Duodenal mucosa (tissue), 2 donors: ENCODE results near the gene VEPH1.

Experiments used
- H3K27ac ChIP-seq: one replicate; pipeline ENCODE4 v1.7.0; 2013; ENCODE audit warnings: low read depth, low read length
- H3K27me3 ChIP-seq, 2 donors: one replicate each; pipeline ENCODE4 v1.7.0; 2013; ENCODE audit warnings: low read length in 2 of 2, control low read depth in 1 of 2; ENCODE audit not compliant: insufficient read depth in 2 of 2, control insufficient read depth in 1 of 2
- H3K36me3 ChIP-seq, 2 donors: one replicate each; pipeline ENCODE4 v1.7.0; 2013; ENCODE audit warnings: low read length in 2 of 2, control low read depth in 1 of 2; ENCODE audit not compliant: insufficient read depth in 2 of 2, control insufficient read depth in 1 of 2
- H3K4me1 ChIP-seq, 2 donors: one replicate each; pipeline ENCODE4 v1.7.0; 2013; ENCODE audit warnings: low read length in 2 of 2, control low read depth in 1 of 2; ENCODE audit not compliant: insufficient read depth in 2 of 2, control insufficient read depth in 1 of 2
- H3K4me3 ChIP-seq, 2 donors: one replicate each; pipeline ENCODE4 v1.7.0; 2013; ENCODE audit warnings: low read length in 2 of 2, low read depth in 1 of 2
- H3K9ac ChIP-seq, 2 donors: one replicate each; pipeline ENCODE4 v1.7.0; 2013; ENCODE audit warnings: low read length in 2 of 2, low read depth in 1 of 2
- H3K9me3 ChIP-seq, 2 donors: one replicate each; pipeline ENCODE4 v1.7.0; 2013; ENCODE audit warnings: low read length in 2 of 2, control low read depth in 1 of 2; ENCODE audit not compliant: control insufficient read depth in 1 of 2

Gene VEPH1

DNA sequence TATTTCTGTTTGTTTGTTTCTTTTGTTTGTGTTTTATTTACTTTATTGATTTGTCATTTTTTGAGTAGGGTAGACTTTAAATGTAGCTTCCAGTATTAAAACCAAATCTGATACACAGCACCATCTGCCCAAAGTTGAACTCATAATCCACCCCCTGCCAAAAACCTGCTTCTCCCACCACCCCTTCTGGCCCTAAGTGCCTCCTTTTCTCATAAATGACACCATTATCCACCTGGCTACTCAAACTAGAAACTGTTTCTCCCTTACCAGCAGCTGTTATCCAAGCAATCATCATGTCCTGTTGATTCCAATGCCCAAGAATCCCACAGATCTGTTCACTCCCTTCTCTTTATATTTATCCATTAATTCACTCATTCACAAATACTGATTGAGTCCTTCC lies 88.4 kb downstream of the VEPH1 start:
- Histone ChIP-seq H3K27ac (no peak overlapping the region), H3K27me3 (no peaks in the 10 kb centered on the region), H3K9ac (no peak overlapping the region), H3K4me1 (no peaks in the 10 kb centered on the region), H3K36me3 (no peaks in the 10 kb centered on the region), H3K4me3 (no peak overlapping the region), H3K9me3 (no peaks in the 10 kb centered on the region)

DNA sequence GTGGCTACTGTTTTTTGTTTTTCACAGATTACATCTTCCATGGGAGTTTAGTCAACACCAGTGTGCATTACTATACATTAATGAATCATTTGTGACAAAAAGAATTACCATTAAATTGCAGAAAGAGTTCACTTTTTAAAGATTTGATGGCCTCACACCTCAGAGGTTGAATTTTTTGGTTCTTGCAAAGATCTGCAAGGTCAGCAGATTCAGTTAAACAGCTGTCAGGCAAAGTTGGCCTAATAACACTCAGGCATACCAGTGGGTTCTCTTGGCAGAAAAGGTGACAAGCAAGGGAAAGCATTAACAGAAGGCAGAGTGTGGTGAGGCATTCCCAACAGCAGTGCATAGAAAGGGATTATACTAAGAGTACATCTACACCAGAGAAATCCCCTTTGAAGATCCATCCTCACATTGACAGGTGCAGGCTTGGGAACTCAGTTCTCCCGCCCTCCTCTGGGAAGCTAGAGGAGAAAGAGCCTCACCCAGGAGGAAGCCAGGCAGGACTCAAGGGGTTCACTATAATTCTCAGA lies 90.8 kb downstream of the VEPH1 start:
- no peaks in the 10 kb centered on the region for H3K9me3 ChIP-seq
- no peak overlapping the region for H3K4me3 ChIP-seq
- no peak overlapping the region for H3K27ac ChIP-seq

DNA sequence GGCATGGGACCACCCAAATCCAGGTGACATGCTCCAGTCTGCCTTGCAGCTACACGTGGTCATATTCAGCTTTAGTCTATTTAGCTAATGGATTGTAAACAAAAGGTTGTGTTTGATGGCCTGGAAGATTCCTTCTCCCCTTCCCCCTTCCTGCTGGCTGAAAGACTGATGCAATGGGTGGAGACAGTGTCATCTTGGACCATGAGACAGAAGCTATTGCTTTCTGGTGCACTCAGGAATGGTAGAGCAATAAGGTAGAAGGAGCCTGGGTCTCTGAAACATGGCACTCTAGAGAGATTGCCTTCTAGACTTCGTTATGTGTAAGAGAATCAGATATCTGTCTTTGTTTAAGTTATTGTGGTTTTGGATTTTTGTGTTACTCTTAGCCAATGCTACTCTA lies 92.3 kb downstream of the VEPH1 start:
- Histone ChIP-seq H3K36me3 (no peaks in the 10 kb centered on the region), H3K27me3 (no peaks in the 10 kb centered on the region), H3K9me3 (no peaks in the 10 kb centered on the region), H3K9ac (no peak overlapping the region), H3K4me1 (no peaks in the 10 kb centered on the region), H3K4me3 (no peak overlapping the region), H3K27ac (no peak overlapping the region)

More for the DNA sequence above, 90.8 kb downstream of the VEPH1 start:
- Histone ChIP-seq H3K36me3 (no peaks in the 10 kb centered on the region), H3K9ac (no peak overlapping the region), H3K27me3 (no peaks in the 10 kb centered on the region), H3K4me1 (no peaks in the 10 kb centered on the region)

DNA sequence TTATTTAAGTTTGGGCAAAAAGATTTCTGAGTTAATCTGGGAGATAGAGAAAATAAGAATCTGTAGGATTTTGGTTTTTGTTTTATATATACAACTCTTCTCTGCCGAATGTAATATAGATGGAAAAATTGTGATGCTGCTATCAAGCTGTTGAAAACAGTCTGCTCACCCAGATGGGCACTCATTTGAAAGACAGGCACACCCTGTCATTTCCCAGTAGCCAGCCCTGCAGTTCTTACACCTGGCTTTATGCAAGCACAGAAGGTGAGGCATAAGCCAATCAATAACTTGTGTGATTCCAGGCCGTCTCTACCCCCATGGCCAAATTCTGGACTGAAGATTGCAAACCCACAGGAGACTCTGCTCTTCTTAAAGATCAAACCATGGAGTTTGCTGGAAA lies 93.7 kb downstream of the VEPH1 start:
- Histone ChIP-seq H3K9me3 (no peaks in the 10 kb centered on the region), H3K27ac (no peak overlapping the region), H3K9ac (no peak overlapping the region), H3K4me1 (no peaks in the 10 kb centered on the region), H3K27me3 (no peaks in the 10 kb centered on the region), H3K4me3 (no peak overlapping the region), H3K36me3 (no peaks in the 10 kb centered on the region)

DNA sequence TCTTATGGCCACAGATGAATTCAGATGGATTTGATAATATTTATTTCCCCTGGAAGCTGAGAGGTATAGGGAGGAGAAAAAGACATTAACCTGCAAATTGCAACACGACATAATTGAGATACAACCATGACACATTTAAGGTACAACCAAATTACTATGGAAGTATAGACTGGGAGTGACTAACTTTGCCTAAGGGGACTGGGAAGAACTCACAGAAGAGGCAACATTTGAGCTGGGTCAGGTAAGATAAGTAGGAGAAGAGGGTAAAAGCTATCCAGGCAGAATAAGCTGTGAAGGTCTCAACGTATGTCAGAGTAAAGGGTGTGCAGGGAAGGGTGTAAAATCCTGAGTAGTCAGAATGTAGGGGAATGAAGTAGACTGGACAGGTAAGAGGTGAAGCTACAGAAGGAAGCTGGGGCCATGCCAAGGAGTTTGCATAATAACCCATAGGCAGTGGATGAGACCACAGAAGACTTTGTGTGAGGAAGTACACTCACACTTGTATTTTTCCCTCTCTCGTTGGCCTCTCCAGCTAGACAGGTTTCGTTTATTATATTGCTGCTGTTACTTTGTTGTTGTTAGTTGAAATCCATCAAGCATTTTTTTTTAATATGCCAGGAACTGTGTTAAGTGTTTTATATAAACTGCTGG lies 94.6 kb downstream of the VEPH1 start:
- Histone ChIP-seq H3K9ac (no peak overlapping the region), H3K4me1 (no peaks in the 10 kb centered on the region), H3K27ac (no peak overlapping the region), H3K36me3 (no peaks in the 10 kb centered on the region), H3K9me3 (no peaks in the 10 kb centered on the region), H3K27me3 (no peaks in the 10 kb centered on the region), H3K4me3 (no peak overlapping the region)

DNA sequence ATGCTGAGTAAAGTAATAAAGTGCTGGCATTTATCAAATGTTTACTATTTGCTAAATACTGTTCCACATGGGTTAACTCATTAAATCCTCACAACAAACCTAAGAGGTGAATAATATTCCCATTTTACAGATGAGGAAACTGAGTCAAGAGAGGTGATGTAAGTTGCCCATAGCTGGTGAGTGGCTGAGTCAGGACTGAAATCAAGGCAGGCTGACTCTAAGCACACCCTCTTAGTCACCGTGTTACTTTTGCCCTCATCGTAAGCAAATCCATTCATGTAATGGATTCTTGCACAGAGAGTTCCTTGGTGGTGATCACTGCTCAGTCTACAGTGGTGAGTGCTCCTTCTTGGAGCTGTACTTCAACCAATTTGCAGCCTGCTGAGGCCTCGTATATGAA lies 95.4 kb downstream of the VEPH1 start:
- no peak overlapping the region for H3K27ac ChIP-seq
- no peaks in the 10 kb centered on the region for H3K4me1 ChIP-seq
- no peak overlapping the region for H3K4me3 ChIP-seq
- H3K36me3 ChIP-seq: no peaks in the 10 kb centered on the region
- no peaks in the 10 kb centered on the region for H3K9me3 ChIP-seq
- no peak overlapping the region for H3K9ac ChIP-seq
- no peaks in the 10 kb centered on the region for H3K27me3 ChIP-seq

DNA sequence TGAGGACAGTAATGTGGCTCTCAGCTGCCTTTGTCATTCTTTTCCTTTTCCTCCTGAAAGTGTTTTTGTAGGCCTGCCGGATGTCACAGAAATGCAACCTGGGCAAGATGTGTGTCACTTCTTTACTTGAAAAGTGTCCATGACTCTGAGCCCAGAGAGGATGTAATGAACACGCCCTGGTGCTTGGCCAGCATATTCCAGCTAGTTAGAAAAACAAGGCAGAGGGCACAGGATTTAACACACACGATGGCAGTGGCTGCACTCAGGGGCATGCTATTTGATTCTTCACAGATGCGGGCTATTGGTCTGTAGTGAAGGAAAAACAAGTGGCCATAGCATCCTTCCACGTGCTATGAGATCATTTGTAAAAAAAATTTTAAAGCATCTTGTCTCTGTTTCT lies 96.8 kb downstream of the VEPH1 start:
- no peaks in the 10 kb centered on the region for H3K27me3 ChIP-seq
- no peak overlapping the region for H3K4me3 ChIP-seq
- no peak overlapping the region for H3K9ac ChIP-seq
- no peaks in the 10 kb centered on the region for H3K9me3 ChIP-seq
- no peak overlapping the region for H3K27ac ChIP-seq
- no peaks in the 10 kb centered on the region for H3K36me3 ChIP-seq
- H3K4me1 ChIP-seq: no peaks in the 10 kb centered on the region

DNA sequence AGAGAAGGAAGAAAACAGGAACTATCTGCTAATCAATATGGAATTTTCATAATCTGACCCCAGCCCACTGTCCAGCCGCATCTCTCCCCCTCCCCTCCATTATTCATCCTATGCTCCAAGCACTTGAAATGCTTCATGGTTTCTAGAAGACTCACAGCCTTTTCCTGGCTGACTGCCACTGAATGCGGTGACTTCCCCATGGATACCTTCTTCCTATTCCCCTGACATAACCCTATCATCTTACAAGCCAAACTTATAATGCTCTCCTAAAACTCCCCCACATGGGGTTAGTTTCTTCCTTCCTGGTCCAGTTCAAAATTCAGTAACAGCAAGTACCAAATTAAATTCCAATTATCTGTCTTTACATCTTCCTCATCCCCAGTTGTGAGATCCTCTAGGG lies 97.8 kb downstream of the VEPH1 start:
- Histone ChIP-seq H3K4me3 (no peak overlapping the region), H3K27ac (no peak overlapping the region), H3K27me3 (no peaks in the 10 kb centered on the region), H3K4me1 (no peaks in the 10 kb centered on the region), H3K36me3 (no peaks in the 10 kb centered on the region), H3K9me3 (no peaks in the 10 kb centered on the region), H3K9ac (no peak overlapping the region)

DNA sequence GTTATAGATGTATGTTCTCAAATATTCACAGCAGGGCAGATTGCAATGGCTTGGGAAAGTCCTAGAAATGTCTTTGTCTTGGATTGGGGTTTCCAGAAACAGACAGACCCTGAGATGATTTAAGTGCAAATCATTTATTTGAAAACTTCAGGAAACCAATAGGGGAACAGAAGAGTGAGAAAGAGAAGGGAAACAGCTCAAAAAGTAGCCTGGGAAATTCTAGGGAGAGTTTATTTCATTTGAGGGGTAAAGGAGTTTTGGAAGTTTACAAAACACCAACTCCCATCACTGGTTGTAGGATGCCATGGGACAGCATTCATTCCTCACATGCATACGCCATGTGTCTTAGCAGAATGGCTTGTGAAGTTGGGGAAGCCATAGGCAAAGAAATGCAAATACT lies 98.8 kb downstream of the VEPH1 start:
- Histone ChIP-seq H3K27ac (no peak overlapping the region), H3K9me3 (no peaks in the 10 kb centered on the region), H3K9ac (no peak overlapping the region), H3K4me3 (no peak overlapping the region), H3K4me1 (no peaks in the 10 kb centered on the region), H3K27me3 (no peaks in the 10 kb centered on the region), H3K36me3 (no peaks in the 10 kb centered on the region)

DNA sequence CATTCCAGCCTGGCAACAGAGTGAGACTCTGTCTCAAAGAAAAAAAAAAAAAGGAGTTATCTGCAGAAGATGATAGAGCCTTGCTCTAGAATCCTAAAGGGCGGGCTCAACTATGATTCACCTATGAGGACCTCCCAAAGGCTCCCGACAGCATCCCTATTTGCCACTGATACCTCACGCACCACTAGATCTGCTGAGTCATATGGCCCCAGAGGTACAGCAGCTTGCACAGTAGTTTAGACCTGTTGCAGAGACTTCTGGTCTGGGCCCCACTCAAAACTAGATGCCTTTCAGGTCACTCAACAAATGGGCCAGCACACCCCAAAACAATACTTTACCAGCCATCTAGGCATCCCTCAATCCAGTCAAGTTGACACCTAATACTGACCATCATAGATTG lies 104.6 kb downstream of the VEPH1 start:
- Histone ChIP-seq H3K9ac (no peak overlapping the region), H3K4me3 (no peak overlapping the region), H3K27me3 (no peaks in the 10 kb centered on the region), H3K27ac (no peak overlapping the region), H3K36me3 (no peaks in the 10 kb centered on the region), H3K9me3 (no peaks in the 10 kb centered on the region), H3K4me1 (no peaks in the 10 kb centered on the region)

DNA sequence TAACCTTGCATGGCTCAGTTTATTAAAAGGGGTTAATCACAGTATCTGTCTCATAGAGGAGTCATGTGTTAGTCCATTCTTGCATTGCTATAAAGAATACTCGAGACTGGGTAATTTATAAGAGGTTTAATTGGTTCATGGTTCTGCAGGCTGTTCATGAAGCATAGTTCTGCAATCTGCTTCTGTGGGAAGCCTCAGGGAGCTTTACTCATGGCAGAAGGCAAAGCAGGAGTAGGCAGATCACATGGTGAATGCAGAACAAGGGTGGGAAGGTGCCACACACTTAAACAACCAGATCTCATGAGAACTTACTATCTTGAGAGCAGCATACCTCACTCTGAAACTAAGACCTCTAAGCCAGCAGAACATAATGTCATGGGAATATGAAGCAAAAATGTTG lies 108.8 kb downstream of the VEPH1 start:
- Histone ChIP-seq H3K4me1 (no peaks in the 10 kb centered on the region), H3K27me3 (no peaks in the 10 kb centered on the region), H3K27ac (no peak overlapping the region), H3K9me3 (no peaks in the 10 kb centered on the region), H3K36me3 (no peaks in the 10 kb centered on the region), H3K4me3 (no peak overlapping the region), H3K9ac (no peak overlapping the region)
